ENCODE measurements around the gene CLPTM1L. TPM values are rescaled to one million over a fixed set of nuclear protein-coding genes. Genes with fewer than 3 reads are reported as not detected.
"Not testable (repeated sequence)": the region's sequence is repeated elsewhere in the genome, so short reads cannot be mapped to it uniquely, and the experiment has no call there.

CLPTM1L gene
- total RNA-seq, 4 donors from 2014 or later, result 65.0 to 165 (median 106) TPM

DNA sequence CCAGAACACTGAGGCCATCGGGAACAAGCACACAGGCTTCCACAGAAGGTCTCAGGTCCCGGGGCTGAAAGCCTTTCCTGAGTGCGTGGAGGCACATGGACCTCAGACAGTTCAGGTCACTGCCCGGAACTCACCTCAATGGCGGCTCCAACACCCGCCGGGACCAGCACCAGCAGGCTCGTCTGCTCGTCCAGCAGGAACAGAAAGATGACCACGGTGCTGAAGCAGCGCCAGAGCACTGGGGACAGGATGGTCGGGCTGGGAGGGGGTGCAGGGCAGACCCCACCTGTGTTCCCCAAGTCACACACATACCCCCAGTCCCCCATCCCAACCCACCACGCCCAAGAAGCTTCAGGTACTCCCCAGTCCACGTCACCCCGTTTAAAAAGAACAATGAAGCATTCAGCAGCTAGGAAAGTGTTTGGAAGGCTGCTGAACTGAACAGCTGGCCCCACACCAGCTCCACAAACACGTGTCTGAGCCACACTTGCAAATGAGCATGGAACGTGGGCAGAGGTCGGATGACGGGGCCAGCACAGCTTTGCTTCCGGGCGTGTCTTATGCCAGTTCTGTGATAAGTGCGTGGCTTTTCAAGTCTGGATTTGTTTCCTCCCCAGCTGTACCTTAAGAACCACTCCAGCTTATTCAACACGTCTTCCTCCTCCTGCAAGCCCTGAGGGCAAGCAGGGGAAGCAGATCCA lies 14.6 kb downstream of the CLPTM1L start:
- DNase-seq (ENCODE audit: low spot score), result no peak
- TF ChIP-seq, protein P1, sequence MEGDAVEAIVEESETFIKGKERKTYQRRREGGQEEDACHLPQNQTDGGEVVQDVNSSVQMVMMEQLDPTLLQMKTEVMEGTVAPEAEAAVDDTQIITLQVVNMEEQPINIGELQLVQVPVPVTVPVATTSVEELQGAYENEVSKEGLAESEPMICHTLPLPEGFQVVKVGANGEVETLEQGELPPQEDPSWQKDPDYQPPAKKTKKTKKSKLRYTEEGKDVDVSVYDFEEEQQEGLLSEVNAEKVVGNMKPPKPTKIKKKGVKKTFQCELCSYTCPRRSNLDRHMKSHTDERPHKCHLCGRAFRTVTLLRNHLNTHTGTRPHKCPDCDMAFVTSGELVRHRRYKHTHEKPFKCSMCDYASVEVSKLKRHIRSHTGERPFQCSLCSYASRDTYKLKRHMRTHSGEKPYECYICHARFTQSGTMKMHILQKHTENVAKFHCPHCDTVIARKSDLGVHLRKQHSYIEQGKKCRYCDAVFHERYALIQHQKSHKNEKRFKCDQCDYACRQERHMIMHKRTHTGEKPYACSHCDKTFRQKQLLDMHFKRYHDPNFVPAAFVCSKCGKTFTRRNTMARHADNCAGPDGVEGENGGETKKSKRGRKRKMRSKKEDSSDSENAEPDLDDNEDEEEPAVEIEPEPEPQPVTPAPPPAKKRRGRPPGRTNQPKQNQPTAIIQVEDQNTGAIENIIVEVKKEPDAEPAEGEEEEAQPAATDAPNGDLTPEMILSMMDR (IDR thresholded peaks at IDR 0.05), result no peak
- no peak for ATAC-seq (ENCODE audit: low FRiP score)

DNA sequence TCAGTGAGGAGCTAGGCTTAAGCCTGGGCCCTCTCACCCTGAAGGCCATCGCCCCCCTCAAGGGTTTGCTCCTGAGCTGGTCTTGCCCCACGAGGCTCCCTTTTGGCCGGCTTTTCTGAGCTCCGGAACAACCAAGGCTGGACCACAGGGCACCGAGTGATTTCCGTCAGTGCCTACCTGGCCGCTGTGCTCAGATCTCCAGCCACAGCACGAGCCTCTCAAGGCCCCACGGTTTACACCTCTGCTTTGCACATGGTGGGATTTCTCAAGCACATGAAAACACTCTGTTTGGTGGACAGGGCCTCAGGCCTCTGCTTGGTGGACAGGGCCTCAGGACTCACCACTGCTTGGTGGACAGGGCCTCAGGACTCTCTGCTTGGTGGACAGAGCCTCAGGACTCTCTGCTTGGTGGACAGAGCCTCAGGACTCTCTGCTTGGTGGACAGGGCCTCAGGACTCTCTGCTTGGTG lies 15.8 kb downstream of the CLPTM1L start:
- DNase-seq (ENCODE audit: low spot score) (no peak), ATAC-seq (ENCODE audit: low FRiP score) (no peak)
- TF ChIP-seq, protein P1 (IDR thresholded peaks at IDR 0.05), result no peak

DNA sequence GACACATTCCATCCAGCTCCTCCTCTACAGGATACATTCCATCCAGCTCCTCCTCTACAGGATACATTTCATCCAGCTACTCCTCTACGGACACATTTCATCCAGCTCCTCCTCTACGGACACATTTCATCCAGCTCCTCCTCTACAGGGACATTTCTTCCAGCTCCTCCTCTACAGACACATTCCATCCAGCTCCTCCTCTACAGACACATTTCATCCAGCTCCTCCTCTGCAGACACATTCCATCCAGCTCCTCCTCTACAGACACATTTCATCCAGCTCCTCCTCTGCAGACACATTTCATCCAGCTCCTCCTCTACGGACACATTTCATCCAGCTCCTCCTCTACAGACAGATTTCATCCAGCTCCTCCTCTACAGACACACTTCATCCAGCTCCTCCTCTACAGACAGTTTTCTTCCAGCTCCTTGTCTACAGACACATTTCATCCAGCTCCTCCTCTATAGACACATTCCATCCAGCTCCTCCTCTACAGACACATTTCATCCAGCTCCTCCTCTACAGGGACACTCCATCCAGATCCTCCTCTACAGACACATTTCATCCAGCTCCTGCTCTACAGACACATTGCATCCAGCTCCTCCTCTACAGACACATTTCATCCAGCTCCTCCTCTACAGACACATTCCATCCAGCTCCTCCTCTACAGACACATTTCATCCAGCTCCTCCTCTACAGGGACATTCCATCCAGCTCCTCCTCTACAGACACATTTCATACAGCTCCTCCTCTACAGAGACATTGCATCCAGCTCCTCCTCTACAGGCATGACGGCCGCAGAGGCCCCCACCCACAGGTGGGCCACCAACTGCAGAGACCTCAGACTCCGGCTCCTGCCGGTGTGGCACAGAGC lies 16.4 kb downstream of the CLPTM1L start:
- ATAC-seq (ENCODE audit: low FRiP score); DNase-seq (ENCODE audit: low spot score): not testable (repeated sequence)

DNA sequence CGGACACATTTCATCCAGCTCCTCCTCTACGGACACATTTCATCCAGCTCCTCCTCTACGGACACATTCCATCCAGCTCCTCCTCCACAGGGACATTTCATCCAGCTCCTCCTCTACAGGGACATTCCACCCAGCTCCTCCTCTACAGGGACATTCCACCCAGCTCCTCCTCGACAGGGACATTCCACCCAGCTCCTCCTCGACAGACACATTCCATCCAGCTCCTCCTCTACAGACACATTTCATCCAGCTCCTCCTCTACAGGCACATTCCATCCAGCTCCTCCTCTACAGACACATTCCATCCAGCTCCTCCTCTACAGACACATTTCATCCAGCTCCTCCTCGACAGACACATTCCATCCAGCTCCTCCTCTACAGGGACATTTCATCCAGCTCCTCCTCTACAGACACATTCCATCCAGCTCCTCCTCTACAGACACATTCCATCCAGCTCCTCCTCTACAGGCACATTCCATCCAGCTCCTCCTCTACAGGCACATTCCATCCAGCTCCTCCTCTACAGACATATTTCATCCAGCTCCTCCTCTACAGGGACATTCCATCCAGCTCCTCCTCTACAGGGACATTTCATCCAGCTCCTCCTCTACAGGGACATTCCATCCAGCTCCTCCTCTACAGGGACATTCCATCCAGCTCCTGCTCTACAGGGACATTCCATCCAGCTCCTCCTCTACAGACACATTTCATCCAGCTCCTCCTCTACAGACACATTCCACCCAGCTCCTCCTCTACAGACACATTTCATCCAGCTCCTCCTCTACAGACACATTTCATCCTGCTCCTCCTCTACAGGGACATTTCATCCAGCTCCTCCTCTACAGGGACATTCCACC lies 17.8 kb downstream of the CLPTM1L start:
- ATAC-seq (ENCODE audit: low FRiP score); DNase-seq (ENCODE audit: low spot score): not testable (repeated sequence)

DNA sequence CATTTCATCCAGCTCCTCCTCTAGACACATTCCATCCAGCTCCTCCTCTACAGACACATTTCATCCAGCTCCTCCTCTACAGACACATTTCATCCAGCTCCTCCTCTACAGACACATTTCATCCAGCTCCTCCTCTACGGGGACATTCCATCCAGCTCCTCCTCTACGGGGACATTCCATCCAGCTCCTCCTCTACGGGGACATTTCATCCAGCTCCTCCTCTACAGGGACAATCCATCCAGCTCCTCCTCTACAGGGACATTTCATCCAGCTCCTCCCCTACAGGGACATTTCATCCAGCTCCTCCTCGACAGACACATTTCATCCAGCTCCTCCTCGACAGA lies 18.4 kb downstream of the CLPTM1L start:
- not testable (repeated sequence) for DNase-seq (ENCODE audit: low spot score); ATAC-seq (ENCODE audit: low FRiP score)

DNA sequence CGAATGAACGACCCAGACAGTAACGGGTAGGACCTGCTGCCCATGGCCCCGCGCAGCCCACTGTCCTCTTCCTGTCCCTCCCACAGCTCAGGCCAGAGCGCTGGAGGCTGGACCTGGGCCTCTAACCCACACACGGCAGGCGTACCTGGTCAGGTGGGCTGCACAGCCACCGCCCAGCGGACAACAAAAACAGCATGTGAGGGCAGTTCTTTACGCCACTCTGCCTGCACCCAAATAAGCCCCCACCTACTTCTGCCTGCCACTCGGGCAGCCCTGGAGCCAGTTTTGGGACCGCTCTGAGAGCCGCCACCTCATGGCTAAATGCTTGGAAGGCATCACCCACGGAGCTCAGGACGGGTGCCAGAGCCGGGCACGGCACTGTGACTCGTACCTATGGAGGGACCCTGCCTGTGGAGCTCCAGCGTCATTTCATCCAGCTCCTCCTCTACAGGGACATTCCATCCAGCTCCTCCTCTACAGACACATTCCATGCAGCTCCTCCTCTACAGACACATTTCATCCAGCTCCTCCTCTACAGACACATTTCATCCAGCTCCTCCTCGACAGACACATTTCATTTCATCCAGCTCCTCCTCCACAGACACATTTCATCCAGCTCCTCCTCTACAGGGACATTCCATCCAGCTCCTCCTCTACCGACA lies 18.9 kb downstream of the CLPTM1L start:
- TF ChIP-seq, protein P1 (IDR thresholded peaks at IDR 0.05), result no peak
- no peak for DNase-seq (ENCODE audit: low spot score)
- no peak for ATAC-seq (ENCODE audit: low FRiP score)

DNA sequence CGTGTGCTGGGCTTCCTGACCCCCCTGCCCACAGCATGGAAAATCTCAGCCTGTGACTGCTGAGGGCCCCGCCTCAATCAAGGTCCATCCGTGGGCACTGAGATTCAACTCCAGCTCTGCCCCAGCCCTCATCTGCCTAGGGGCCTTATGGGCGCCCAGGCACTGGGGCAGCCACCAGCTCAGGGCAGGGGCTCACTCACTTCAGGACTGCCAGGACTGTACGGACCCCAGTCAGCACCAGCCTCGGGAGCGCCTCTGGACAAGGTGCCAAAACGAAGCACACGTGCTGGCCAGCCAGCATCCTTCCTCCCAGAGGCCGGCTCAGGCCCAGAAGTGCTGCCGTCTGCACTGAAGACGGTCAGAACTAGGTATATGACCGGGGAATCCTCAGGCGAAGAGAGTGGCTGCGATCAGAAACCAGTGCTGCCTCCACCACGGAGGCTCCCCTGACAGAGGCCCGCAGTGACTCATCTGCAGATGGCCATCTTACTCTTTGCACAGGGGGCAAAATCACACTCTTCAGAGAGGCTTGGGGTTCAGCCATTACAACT lies 19.6 kb downstream of the CLPTM1L start:
- TF ChIP-seq, protein P1 (IDR thresholded peaks at IDR 0.05), result no peak
- DNase-seq (ENCODE audit: low spot score) (no peak), ATAC-seq (ENCODE audit: low FRiP score) (no peak)

Measured in omental fat pad (tissue), 4 donors.